GM12891 (cell line): Measurements from ENCODE around the gene H19.

Experiments
- PAX5 ChIP-seq: IDR thresholded peaks from 2 replicates; pipeline ENCODE4 v1.6.1; 2011; ENCODE audit warnings: low read length, moderate library complexity, mild to moderate bottlenecking; ENCODE audit not compliant: insufficient read depth, severe bottlenecking
- POLR2A ChIP-seq: IDR thresholded peaks from 2 replicates; pipeline ENCODE4 v1.6.1; 2011; ENCODE audit warnings: low read depth, low read length, control low read depth
- POLR2AphosphoS5 ChIP-seq: IDR thresholded peaks from 2 replicates; pipeline ENCODE4 v1.6.1; 2011; ENCODE audit warnings: low read depth, low read length, control low read depth
- POU2F2 ChIP-seq: IDR thresholded peaks from 2 replicates; pipeline ENCODE4 v1.6.1; 2011; ENCODE audit warnings: low read depth, mild to moderate bottlenecking, control low read depth, low read length, moderate library complexity
- SPI1 ChIP-seq: IDR thresholded peaks from 2 replicates; pipeline ENCODE4 v1.6.1; 2011; ENCODE audit warnings: low read depth, low read length, control low read depth
- TAF1 ChIP-seq: IDR thresholded peaks from 2 replicates; pipeline ENCODE4 v1.6.1; 2011; ENCODE audit warnings: low read depth, low read length, control low read depth

DNA sequence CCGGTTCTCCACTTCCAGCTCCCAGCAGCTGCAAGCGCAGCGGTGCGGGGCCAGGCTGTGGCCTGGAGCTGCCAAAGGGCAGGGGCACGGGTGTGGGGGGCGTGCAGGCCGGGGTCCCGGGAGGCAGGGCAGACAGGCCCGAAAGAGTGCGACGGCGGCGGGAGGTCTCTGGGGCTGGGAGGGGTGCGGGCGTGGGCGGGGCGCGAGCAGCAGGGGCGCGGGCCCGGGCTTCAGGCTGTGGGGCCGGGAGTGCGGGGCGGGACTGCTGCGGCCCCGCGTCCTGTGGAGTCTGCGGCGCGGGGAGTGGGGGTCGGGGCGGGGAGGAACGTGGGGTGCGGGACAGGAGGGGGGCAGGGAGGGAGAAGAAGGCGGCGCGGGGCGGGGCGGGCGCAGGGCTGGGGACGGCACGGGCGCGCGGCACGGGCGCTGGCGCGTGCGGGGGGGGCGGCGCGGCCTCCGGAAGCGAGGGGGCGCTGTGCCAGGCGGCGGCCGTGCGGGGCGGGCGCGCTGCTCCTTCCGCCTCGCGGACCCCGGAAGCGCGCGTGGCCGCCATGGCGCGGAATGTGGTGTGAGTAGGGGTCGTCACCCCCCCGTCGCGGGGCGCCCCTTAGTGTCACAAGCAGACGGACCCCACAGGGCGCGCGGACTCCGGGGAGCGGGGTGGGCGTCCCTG is 50.7 kb downstream of the H19 start, which contains the start of gene MRPL23:
- no peak for TF ChIP-seq TAF1
- TF ChIP-seq POLR2A: no peak
- TF ChIP-seq SPI1: no peak
- TF ChIP-seq POLR2AphosphoS5: no peak
- no peak for TF ChIP-seq PAX5
- no peak for TF ChIP-seq POU2F2
